ENCODE measurements around the gene PCARE. TPM values are rescaled to one million over a fixed set of nuclear protein-coding genes. Genes with fewer than 3 reads are reported as not detected.

Gene PCARE
- total RNA-seq, 2 experiments from 2014 or later: not detected

DNA sequence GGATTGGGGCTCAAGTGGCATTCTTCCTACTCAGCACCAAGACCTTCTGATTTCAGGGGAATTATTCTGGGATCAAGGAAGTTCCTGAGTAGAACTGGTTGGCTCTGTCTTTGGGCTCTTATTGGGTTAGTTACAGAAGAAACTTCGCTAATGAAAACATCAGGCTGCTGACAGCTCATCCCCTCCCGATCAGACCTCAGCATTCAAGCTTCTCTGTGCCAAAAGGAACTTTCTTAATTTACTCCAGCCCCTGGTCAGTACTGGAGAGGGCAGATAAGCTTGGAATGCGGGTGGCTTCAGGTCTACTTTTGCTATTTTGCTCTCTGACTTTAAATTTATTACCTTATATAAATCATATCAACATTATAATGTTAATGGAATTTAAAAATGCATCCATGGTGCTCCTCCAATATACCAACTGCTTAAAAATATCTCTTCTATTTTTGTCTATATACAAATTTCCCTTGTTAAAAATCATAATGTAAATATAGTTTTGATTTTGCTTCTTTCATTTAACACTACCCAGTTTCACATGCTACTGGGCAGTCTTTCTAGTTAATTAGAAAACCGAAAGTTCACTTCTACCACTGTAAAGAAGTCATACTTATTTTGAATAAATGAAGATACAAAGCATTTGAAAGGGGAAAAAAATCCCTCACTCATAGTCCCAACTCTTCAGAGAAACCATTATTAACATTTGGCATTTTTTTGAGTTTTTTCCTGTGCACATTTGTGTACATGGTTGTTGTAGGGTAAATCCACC, 34.4 kb downstream of the PCARE start:
- Mint-ChIP-seq H3K27ac (no peak overlapping the region), H3K9me3 (no peaks in the 10 kb centered on the region), H3K4me3 (no peak overlapping the region), H3K36me3 (ENCODE audit: low read depth) (no peaks in the 10 kb centered on the region), H3K27me3 (no peaks in the 10 kb centered on the region), H3K4me1 (peaks cover 12% of the 10 kb centered on the region)
- DNase-seq: no peak
- ChIA-PET POLR2A (no interaction called here), CTCF (no interaction called here)

DNA sequence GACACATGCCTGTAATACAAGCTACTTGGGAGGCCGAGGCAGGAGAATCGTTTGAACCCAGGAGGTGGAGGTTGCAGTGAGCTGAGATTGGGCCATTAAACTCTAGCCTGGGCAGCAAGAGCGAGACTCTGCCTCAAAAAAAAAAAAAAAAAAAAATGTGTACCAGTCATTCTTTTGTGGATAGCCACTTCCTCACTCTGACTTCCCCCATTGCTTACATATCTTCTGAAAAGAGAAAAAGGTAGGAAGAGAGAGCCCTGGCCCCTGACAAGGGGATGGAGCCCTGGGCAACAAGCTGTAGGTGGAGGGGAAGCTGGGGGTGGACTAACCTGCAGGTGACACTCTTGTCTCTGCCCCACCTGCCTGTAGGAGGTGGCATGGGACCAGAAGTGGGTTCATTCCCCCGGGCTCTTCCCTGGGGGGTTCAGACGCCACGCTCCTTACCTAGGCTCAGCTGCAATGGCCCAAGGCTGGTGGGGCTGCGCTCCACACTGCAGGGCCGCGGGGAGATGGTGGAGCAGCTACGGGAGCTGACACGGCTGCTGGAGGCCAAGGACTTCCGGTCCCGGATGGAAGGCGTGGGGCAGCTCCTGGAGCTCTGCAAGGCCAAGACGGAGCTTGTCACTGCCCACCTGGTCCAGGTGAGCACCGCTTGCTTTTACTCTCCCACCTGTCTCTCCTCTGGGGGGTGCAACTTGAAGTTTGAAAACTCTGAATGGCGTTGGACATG, 39.1 kb downstream of the PCARE start:
- Mint-ChIP-seq H3K9me3 (no peaks in the 10 kb centered on the region), H3K4me3 (no peak overlapping the region), H3K36me3 (ENCODE audit: low read depth) (peaks cover 4% of the 10 kb centered on the region), H3K27me3 (no peaks in the 10 kb centered on the region), H3K27ac (no peak overlapping the region), H3K4me1 (peaks cover 29% of the 10 kb centered on the region)
- ChIA-PET POLR2A (no interaction called here), CTCF (interaction anchor here (0.6 to 2.8 kb wide), 8 partner anchors 9 to 1389 kb away, joined by 3 to 10 read pairs (median 4); no protein-coding TSS in a partner anchor)
- DNase-seq: no peak

DNA sequence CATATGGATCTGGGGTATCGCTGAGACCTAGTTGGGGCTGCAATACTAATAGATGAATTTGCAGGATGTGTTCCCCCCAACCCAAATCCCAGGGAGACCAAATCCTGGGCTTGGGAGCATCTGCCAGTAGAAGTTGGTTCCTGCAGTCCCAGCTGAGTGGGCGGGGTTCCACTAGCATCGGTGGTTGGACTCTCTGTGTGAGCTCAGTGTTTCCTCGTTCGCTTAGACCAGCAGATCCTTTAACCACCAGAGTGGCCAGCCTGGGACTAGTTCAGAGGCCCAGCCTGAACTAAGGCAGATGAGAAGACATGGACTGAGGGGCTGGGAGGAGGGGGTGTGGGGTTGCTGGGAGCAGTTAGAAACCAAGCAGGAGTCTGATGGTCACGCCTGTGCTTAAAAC, 40.7 kb downstream of the PCARE start:
- Mint-ChIP-seq H3K4me1 (peaks cover 29% of the 10 kb centered on the region), H3K27me3 (no peaks in the 10 kb centered on the region), H3K9me3 (no peaks in the 10 kb centered on the region), H3K27ac (no peak overlapping the region), H3K36me3 (ENCODE audit: low read depth) (peaks cover 4% of the 10 kb centered on the region), H3K4me3 (no peak overlapping the region)
- ChIA-PET POLR2A (no interaction called here), CTCF (interaction anchor here (0.7 to 1.3 kb wide), 2 partner anchors 21 to 37 kb away, joined by 3 read pairs; no protein-coding TSS in a partner anchor)
- no peak for DNase-seq

DNA sequence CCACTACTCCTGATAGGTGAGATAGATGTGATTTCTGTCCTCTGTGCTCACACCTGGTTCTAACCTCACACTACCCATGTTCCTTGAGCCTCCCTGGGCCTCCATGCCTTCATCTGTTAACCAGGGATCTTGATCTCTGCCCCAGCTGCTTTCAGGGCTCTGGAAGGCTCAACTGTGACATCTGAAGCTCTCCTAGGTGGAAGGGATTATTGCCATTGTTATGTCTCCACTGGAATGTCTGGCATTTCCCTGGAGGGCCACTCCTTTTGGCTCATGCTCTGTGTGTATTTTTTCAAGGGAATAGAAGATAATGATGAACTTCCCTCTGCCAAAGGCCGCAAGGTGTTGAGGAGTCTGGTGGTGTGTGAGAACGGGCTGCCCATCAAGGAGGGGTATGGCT, 41.2 kb downstream of the PCARE start:
- no peaks in the 10 kb centered on the region for H3K9me3 Mint-ChIP-seq
- H3K4me1 Mint-ChIP-seq: peaks cover 29% of the 10 kb centered on the region
- CTCF ChIA-PET: interaction anchor here (1.3 kb wide), 1 partner anchor 21 kb away, joined by 3 read pairs; no protein-coding TSS in a partner anchor

DNA sequence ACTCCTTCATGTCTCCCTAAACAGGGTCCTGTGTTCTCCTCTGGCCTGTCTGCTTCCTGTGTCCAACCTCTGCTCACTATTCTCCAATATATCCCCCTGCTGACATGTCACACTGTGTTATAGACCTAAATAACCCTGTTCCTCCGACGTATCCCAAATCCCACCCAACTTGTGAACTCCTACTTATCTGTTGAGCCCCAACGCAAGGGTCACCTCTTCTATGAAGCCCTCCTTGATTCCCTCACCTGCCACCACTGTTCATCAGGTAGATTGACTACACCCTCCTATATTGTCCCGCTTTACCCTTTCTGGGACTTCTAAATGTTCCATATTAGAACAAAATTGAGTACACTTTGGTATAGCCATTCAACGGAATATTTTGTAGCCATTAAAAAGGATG, 42.1 kb downstream of the PCARE start:
- Mint-ChIP-seq H3K9me3 (no peaks in the 10 kb centered on the region), H3K27ac (no peak overlapping the region), H3K27me3 (no peaks in the 10 kb centered on the region), H3K36me3 (ENCODE audit: low read depth) (peaks cover 4% of the 10 kb centered on the region), H3K4me1 (peaks cover 29% of the 10 kb centered on the region), H3K4me3 (no peak overlapping the region)
- ChIA-PET CTCF (no interaction called here), POLR2A (no interaction called here)
- DNase-seq: no peak

More for the DNA sequence above, 41.2 kb downstream of the PCARE start:
- POLR2A ChIA-PET: no interaction called here
- H3K27me3 Mint-ChIP-seq: no peaks in the 10 kb centered on the region
- H3K36me3 Mint-ChIP-seq (ENCODE audit: low read depth): peaks cover 4% of the 10 kb centered on the region
- DNase-seq: no peak
- H3K27ac Mint-ChIP-seq: no peak overlapping the region
- no peak overlapping the region for H3K4me3 Mint-ChIP-seq

DNA sequence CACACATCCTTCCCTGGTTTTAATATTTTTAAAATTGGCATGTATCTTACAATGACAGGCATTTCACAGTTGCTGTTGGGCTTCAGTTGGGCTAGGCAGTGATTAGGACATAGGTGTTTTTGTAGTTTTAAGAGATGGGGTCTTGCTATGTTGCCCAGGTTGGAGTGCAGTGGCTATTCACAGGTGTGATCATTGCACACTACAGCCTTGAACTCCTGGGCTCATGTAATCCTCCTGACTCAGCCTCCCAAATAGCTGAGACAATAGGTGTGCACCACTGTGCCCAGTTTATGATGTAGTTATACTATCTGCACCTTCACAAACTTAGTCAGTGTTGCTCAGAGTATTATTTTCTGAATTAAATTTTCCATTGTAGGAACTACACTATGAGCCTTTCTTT, 43.3 kb downstream of the PCARE start:
- POLR2A ChIA-PET: no interaction called here
- H3K27me3 Mint-ChIP-seq: no peaks in the 10 kb centered on the region
- H3K4me1 Mint-ChIP-seq: peaks cover 29% of the 10 kb centered on the region
- CTCF ChIA-PET: no interaction called here
- no peak overlapping the region for H3K27ac Mint-ChIP-seq
- no peak overlapping the region for H3K4me3 Mint-ChIP-seq
- no peaks in the 10 kb centered on the region for H3K9me3 Mint-ChIP-seq
- H3K36me3 Mint-ChIP-seq (ENCODE audit: low read depth): peaks cover 6% of the 10 kb centered on the region
- no peak for DNase-seq

DNA sequence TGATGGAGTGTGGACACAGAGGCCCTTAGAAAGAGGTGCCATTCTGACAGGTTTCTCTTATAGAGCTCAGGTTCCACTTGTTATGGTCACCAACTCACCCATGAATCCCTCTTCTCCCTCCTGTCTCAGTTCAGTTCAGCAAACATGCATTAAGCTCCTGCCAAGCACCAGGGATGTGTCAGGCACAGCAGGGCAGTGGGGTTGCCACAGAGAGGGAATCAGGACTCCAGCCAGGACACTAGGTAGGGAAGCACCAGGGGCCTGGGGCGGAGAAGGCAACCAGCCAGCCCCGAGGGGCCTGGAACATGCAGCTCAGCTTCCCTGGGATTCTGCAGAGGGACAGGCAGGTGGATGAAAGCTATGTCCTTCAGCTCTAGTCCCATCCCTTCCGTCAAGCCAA, 48.6 kb downstream of the PCARE start:
- no peak overlapping the region for H3K27ac Mint-ChIP-seq
- POLR2A ChIA-PET: no interaction called here
- CTCF ChIA-PET: interaction anchor here (1.0 to 2.6 kb wide), 6 partner anchors 8 to 25 kb away, joined by 3 to 11 read pairs (median 4); no protein-coding TSS in a partner anchor
- H3K27me3 Mint-ChIP-seq: no peaks in the 10 kb centered on the region
- peaks cover 6% of the 10 kb centered on the region for H3K4me1 Mint-ChIP-seq
- peaks cover 1% of the 10 kb centered on the region for H3K36me3 Mint-ChIP-seq (ENCODE audit: low read depth)
- H3K4me3 Mint-ChIP-seq: no peak overlapping the region
- no peak for DNase-seq
- no peaks in the 10 kb centered on the region for H3K9me3 Mint-ChIP-seq

DNA sequence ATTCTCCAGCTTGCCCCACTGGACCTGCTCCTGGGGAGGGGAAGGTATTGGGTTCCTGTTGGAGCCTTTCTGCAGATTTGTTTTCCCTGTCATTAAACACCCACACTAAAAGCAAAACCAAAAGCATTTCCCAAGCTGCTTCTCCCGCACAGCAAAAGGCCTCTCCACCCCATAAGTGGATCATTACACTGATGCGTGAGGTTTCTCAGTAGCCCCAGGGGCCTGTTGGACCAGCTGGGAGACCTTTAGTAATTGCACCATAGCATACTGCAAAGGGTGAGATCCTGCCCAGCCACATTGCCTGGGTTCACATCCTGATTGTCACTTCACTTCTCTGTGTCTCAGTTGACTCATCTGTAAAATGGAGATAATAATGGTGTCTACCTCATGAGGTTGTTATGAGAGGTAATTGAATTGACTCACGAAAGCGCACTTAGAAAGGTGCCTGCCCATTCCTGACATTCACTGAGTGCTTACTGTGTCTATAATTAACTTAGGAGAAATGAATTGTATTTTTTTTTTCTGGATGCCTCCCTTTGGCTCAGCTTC, 49.4 kb downstream of the PCARE start:
- H3K36me3 Mint-ChIP-seq (ENCODE audit: low read depth): peaks cover 1% of the 10 kb centered on the region
- H3K4me1 Mint-ChIP-seq: peaks cover 6% of the 10 kb centered on the region
- H3K27me3 Mint-ChIP-seq: no peaks in the 10 kb centered on the region
- no peak overlapping the region for H3K27ac Mint-ChIP-seq
- no peak for DNase-seq
- ChIA-PET POLR2A (no interaction called here), CTCF (interaction anchor here (0.7 to 2.2 kb wide), 6 partner anchors 10 to 219 kb away, joined by 3 to 10 read pairs (median 4); no protein-coding TSS in a partner anchor)
- no peak overlapping the region for H3K4me3 Mint-ChIP-seq
- no peaks in the 10 kb centered on the region for H3K9me3 Mint-ChIP-seq

DNA sequence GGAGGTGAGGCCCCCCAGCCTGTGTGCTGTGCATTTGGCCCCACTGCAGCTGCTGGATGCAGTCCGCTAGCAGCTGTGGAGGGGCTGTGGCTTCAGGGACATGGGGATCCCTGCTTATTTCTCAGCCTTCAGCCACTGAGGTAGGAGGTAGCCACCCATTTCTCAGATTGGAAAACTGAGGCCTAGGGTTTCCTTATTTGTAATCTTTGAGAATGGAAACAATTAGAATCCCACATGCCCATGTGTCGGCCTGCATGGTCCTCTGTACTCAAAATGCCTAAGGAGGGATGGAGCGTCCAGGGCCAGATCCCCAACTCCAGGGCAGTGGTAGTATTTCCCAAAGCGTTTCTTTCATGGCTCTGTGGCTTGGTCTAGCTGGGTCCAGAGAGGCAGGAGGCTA, 51.1 kb downstream of the PCARE start:
- no peaks in the 10 kb centered on the region for H3K27me3 Mint-ChIP-seq
- DNase-seq: no peak
- no peaks in the 10 kb centered on the region for H3K9me3 Mint-ChIP-seq
- no peak overlapping the region for H3K4me3 Mint-ChIP-seq
- ChIA-PET CTCF (no interaction called here), POLR2A (no interaction called here)
- H3K36me3 Mint-ChIP-seq (ENCODE audit: low read depth): peaks cover 3% of the 10 kb centered on the region
- peaks cover 8% of the 10 kb centered on the region for H3K4me1 Mint-ChIP-seq
- H3K27ac Mint-ChIP-seq: peak overlapping the region; percentile 20

DNA sequence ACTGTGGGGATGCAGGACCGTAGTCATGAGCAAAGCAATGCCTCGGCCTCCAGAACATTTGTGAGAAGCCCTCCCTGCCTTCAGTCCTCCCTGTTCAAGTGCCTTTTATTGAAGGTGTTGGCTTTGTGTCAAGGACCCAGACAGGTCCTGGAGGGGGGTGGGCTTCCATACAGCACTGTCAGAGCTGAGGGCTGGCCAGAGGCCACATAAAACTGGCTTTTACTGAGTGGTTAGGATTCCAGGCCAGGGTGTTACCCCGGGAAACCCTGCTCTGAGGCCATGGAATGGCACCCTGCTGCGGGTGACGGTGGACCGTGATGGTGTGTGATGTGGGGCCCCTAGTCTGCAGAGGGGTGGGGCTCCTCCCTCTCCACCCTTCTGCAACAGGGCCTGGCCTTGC, 51.6 kb downstream of the PCARE start:
- Mint-ChIP-seq H3K27ac (no peak overlapping the region), H3K4me3 (no peak overlapping the region), H3K36me3 (ENCODE audit: low read depth) (peaks cover 3% of the 10 kb centered on the region), H3K27me3 (no peaks in the 10 kb centered on the region), H3K4me1 (peaks cover 8% of the 10 kb centered on the region), H3K9me3 (no peaks in the 10 kb centered on the region)
- POLR2A ChIA-PET: no interaction called here
- no peak for DNase-seq
- CTCF ChIA-PET: no interaction called here

DNA sequence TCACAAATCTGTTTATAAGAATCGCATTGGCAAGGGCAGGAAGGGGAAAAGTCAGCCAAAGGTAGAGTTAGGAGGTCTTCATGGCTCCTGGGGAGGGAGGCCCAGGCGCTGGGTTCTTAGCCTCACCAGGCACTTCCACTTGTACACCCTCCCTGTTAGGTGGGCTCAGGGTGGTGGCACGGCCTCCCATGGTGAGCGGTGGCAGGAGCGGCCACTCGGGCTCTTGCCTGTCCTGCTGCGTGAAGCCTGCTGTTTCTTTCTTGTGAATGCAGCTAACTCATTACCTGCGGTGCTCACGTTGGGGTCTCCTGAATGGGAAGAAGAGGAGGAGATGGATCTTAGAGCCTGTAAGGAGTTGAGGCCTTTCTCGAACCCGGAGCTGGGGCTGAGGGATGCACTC, 52.4 kb downstream of the PCARE start:
- H3K27ac Mint-ChIP-seq: no peak overlapping the region
- no peak overlapping the region for H3K4me3 Mint-ChIP-seq

DNA sequence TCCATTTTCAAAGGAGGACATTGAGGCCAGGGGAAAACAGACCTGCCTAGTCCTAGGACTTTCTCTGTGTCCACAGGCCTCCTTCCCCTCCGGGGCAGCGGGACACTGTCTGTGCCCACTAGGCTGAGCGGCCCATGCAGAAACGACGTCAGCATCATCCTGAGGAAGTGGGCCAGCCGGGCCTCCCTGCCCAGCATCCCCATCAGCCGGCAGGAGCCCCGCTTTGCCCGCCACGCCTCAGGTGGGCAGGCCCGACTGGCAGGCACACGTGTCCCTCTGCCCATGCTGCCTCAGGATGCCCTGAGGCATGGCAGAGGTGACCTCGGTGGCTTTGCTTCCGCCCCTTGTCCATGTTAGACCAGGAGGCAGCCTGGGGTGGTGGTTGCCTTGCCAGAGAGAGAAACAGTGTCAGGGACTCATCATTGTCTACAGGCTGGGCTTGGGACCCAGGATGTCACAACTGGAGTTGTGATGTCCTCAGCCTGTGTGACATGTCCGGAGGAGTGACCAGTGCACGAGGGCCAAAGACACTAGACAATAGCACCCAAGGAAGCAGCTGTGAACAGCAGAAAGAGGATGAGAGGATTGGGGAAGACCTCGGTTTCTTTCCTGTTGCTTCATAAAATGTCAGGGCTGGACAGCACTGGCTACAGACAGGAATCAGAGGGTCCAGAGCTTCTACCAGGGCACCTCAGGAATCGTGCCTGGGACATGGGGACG, 56.4 kb downstream of the PCARE start:
- Mint-ChIP-seq H3K4me3 (no peak overlapping the region), H3K27me3 (no peaks in the 10 kb centered on the region), H3K9me3 (no peaks in the 10 kb centered on the region), H3K4me1 (peaks cover 42% of the 10 kb centered on the region), H3K36me3 (ENCODE audit: low read depth) (peaks cover 6% of the 10 kb centered on the region), H3K27ac (no peak overlapping the region)
- no peak for DNase-seq
- POLR2A ChIA-PET: no interaction called here
- CTCF ChIA-PET: interaction anchor here (1.3 to 1.6 kb wide), 3 partner anchors 8 to 29 kb away, joined by 3 to 5 read pairs (median 3); no protein-coding TSS in a partner anchor

More for the DNA sequence above, 52.4 kb downstream of the PCARE start:
- peaks cover 3% of the 10 kb centered on the region for H3K36me3 Mint-ChIP-seq (ENCODE audit: low read depth)
- ChIA-PET POLR2A (no interaction called here), CTCF (no interaction called here)
- no peaks in the 10 kb centered on the region for H3K9me3 Mint-ChIP-seq
- H3K27me3 Mint-ChIP-seq: no peaks in the 10 kb centered on the region
- H3K4me1 Mint-ChIP-seq: peaks cover 9% of the 10 kb centered on the region
- no peak for DNase-seq
